Breast epithelium (tissue), 4 donors: ENCODE results near the gene B4GALNT4. TPM values are rescaled to one million over a fixed set of nuclear protein-coding genes. Genes with fewer than 3 reads are reported as not detected.
"Not testable (repeated sequence)": the region's sequence is repeated elsewhere in the genome, so short reads cannot be mapped to it uniquely, and the experiment has no call there.

ENCODE experiments used
- DNase-seq, 2 donors: peaks; one replicate each; pipeline ENCODE4 v3.0.0-alpha.2; 2019; ENCODE audit warnings: low spot score in 2 of 2
- H3K27ac ChIP-seq, 2 donors: fragments of 200-600 bp; sonication (generic) in 1 of 2; one replicate each; pipeline ENCODE4 v1.5.1; 2016 to 2019; ENCODE audit warnings: mild to moderate bottlenecking in 1 of 2
- H3K27me3 ChIP-seq, 2 donors: fragments of 200-600 bp; sonication (generic) in 1 of 2; one replicate each; pipeline versions ENCODE4 v1.5.1 to v1.6.0; 2017 to 2019; ENCODE audit warnings: control low read depth in 1 of 2, mild to moderate bottlenecking in 1 of 2
- H3K36me3 ChIP-seq: fragments of 200-600 bp; one replicate; pipeline ENCODE4 v1.5.1; 2019
- H3K4me1 ChIP-seq, 2 donors: fragments of 200-600 bp; sonication (generic); one replicate each; pipeline ENCODE4 v1.5.1; 2016 to 2019; ENCODE audit warnings: control low read depth in 1 of 2
- H3K4me3 ChIP-seq, 3 donors: fragments of 200-600 bp; sonication (generic); 1 replicate in 2 of 3; 2 replicates in 1 of 3; pipeline ENCODE4 v1.5.1; 2016 to 2019; ENCODE audit warnings: mild to moderate bottlenecking in 3 of 3, moderate library complexity in 2 of 3
- H3K9me3 ChIP-seq, 2 donors: fragments of 200-600 bp; sonication (generic) in 1 of 2; one replicate each; pipeline ENCODE4 v1.5.1; 2016 to 2019; ENCODE audit warnings: control low read depth in 1 of 2
- POLR2A ChIP-seq: fragments of 450-650 bp; IDR thresholded peaks from one replicate; pipeline ENCODE4 v1.6.1; 2016; ENCODE audit warnings: antibody characterized with exemption, mild to moderate bottlenecking, moderate library complexity
- POLR2AphosphoS5 ChIP-seq, 3 donors: sonication (generic); formaldehyde crosslinking; IDR thresholded peaks; one replicate each; pipeline ENCODE4 v1.6.1; 2017; ENCODE audit warnings: antibody characterized with exemption in 3 of 3
- intact Hi-C: fragments of 100-400 bp; cut with DNase I; formaldehyde crosslinking; loops from one replicate; pipeline ENCODE4 v1.15.1; 2023; ENCODE audit warnings: low total_unique reads
- total RNA-seq, 3 donors: library from RNA; depleted of rRNA; stranded (reverse); fragments of >200 nt; gene quantifications; one replicate each; pipeline ENCODE4 v1.1.0, GENCODE V29; 2016
- TF ChIP-seq, protein P1 (sequence below), 3 donors: fragments of 450-650 bp; IDR thresholded peaks; one replicate each; pipeline ENCODE4 v1.5.1; 2016 to 2017; ENCODE audit warnings: antibody characterized with exemption in 3 of 3, mild to moderate bottlenecking in 3 of 3, moderate library complexity in 3 of 3

The B4GALNT4 gene
- total RNA-seq, 3 donors from 2014 or later: 0.48 to 11.3 (median 8.2) TPM

DNA sequence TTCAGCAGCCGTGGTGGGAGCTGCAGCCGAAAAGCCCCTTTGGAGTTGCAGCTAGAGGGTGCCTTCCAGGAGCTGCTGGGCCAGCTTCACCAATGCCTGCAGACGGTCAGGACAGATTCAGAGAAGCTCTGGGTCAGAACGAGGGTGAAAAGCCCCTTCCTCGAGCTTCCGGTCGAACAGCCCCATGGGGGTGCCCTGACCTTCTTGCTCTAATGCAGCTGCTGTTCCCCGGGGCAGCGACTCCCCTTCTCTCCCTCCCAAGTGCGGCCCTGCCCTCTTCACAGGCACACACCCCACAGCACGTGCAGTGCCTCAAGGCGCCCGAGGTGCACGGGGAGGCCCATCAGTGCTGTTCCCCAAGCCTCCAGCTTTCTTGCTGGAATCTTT is 39.0 kb upstream of the B4GALNT4 start:
- H3K27ac ChIP-seq: no peak overlapping the region
- no peak for DNase-seq

DNA sequence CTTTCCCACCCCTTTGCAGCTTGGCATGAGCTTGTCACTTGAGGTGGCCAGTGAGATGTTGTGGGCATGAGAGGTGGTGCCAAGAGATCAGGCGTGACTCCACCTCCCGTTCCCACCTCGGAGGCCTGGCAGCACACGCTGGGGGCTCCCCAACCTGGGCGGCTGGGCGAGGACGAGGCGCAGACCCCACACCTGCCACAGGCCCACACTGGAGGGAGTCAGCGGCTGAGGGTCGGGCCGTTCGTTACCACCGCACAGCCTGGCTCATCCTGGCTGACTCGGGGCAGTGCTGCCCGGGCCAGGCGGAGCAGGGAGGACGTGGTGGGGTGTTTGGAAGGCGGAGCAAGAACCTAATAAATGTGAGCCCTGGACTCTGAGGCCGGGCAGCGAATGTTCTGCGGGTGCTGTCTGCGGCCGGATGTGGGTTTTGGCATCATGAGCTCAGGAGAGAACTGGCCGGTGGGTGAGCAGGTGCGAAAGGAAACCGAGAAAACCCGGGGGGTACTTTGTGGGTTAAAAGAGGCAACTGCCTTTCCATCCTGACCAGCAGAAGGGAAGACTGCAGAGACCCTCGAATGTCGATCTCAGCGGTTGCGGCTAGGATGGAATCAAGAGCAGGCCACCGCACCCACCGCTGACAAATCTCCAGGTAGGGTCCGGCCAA is 38.5 kb upstream of the B4GALNT4 start:
- Histone ChIP-seq H3K9me3 (no peaks in the 10 kb centered on the region), H3K27ac (no peak overlapping the region), H3K4me1 (peaks cover 0 to 13% of the 10 kb centered on the region in 2 donors), H3K27me3 (no peaks in the 10 kb centered on the region), H3K36me3 (no peaks in the 10 kb centered on the region), H3K4me3 (no peak overlapping the region)
- no peak for DNase-seq
- TF ChIP-seq, protein P1, sequence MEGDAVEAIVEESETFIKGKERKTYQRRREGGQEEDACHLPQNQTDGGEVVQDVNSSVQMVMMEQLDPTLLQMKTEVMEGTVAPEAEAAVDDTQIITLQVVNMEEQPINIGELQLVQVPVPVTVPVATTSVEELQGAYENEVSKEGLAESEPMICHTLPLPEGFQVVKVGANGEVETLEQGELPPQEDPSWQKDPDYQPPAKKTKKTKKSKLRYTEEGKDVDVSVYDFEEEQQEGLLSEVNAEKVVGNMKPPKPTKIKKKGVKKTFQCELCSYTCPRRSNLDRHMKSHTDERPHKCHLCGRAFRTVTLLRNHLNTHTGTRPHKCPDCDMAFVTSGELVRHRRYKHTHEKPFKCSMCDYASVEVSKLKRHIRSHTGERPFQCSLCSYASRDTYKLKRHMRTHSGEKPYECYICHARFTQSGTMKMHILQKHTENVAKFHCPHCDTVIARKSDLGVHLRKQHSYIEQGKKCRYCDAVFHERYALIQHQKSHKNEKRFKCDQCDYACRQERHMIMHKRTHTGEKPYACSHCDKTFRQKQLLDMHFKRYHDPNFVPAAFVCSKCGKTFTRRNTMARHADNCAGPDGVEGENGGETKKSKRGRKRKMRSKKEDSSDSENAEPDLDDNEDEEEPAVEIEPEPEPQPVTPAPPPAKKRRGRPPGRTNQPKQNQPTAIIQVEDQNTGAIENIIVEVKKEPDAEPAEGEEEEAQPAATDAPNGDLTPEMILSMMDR (IDR thresholded peaks at IDR 0.05): no peak
- TF ChIP-seq POLR2AphosphoS5 (IDR thresholded peaks at IDR 0.05): no peak
- intact Hi-C loops: no loop called here

More for the DNA sequence above, 39.0 kb upstream of the B4GALNT4 start:
- intact Hi-C loops: no loop called here
- no peaks in the 10 kb centered on the region for H3K9me3 ChIP-seq
- H3K27me3 ChIP-seq: no peaks in the 10 kb centered on the region
- TF ChIP-seq POLR2A (no peak), POLR2AphosphoS5 (IDR thresholded peaks at IDR 0.05) (no peak)
- TF ChIP-seq, protein P1 (IDR thresholded peaks at IDR 0.05): no peak
- no peaks in the 10 kb centered on the region for H3K36me3 ChIP-seq
- peaks cover 0 to 13% of the 10 kb centered on the region in 2 donors for H3K4me1 ChIP-seq
- H3K4me3 ChIP-seq: no peak overlapping the region

DNA sequence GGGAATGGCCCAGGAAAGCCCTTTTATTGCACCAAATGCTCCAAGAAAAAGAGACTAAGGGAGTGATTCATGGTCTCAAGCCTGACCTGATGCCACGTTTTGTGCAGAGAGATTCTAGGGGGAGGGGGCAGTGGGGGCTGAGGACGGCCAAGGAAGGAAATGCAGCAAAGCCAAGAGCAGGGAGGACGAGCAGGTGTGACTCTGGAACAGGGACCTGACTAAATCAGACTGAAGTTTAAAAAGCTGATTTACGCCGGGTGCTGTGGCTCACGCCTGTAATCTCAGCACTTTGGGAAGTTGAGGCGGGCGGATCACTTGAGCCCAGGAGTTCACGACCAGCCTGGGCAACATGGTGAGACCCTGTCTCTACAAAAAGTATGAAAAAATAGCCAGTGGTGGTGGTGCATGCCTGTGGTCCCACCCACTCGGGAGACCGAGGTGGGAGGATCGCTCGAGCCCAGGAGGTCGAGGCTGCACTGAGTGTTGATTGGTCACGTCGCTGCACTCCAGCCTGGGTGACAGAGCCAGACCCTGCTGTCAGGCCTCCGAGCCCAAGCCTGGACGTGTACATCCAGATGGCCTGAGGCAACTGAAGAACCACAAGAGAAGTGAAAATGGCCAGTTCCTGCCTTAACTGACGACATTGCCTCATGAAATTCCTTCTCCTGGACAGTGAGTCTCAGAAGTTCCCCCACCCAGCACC is 37.8 kb upstream of the B4GALNT4 start:
- no peak for DNase-seq
- Histone ChIP-seq H3K36me3 (no peaks in the 10 kb centered on the region), H3K9me3 (no peaks in the 10 kb centered on the region), H3K27ac (no peak overlapping the region), H3K4me3 (no peak overlapping the region), H3K27me3 (no peaks in the 10 kb centered on the region), H3K4me1 (peaks cover 0 to 12% of the 10 kb centered on the region in 2 donors)
- intact Hi-C loops: no loop called here
- TF ChIP-seq, protein P1 (IDR thresholded peaks at IDR 0.05): no peak
- TF ChIP-seq POLR2A (no peak), POLR2AphosphoS5 (IDR thresholded peaks at IDR 0.05) (no peak)

DNA sequence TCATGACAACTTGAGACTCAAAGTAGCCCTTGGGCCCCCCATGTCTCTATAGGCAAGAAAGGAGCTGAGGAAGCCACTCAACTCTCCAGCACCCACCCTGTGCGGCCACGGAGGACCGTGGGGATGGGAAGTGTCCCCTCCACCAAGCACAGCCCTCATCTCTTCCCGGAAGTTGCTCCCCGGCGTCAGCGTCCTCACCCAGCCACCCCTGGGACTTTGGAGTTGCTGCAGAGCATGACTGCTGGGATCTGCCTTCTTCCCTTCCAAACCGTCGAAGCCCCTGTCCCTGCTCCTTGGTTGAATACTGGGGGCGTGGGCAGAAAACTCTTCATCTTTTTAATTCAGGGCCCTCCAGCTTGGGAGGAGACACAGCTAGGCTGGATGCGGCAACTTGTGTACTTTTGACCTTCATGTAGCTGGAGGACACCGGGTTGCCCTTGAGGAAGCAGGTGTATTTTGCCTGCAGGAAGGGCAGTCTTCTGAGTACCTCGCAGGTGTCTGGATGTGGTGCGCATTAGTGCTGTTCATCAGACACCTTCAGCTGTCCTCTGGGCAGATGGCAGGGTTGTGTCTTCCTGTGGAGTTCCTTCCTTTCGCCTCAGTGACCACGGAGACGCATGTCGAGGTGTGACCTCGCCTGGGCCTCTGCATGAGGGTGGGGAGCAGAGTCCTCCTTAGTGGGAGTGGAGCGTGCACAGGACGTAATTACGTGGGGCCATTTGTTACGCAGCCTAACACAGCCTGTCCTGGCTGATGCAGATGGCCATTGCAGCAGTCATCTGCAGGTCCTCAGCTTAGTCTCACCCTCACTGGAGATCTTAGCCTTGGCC is 36.4 kb upstream of the B4GALNT4 start:
- intact Hi-C loops: no loop called here
- DNase-seq: peak in 1 of 2 donors; percentile 36

DNA sequence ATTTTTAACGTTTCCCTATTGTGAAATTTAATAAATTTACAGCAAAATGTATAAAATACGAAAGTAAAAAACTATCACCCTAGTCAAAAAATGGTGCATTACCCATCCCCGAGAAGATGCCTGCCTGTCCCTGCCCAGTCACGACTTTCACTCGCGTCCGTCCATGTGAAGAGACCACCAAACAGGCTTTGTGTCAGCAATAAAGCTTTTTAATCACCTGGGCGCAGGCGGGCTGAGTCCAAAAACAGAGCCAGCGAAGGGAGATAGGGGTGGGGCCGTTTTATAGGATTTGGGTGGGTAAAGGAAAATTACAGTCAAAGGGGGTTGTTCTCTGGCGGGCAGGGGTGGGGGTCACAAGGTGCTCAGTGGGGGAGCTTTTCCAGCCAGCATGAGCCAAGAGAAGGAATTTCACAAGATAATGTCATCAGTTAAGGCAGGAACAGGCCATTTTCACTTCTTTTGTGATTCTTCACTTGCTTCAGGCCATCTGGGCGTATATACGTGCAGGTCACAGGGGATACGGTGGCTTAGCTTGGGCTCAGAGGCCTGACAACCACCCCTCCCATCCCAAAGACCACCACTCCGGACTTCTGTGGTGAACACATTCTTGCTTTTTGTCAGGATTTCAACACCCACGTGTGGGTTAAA is 35.6 kb upstream of the B4GALNT4 start:
- DNase-seq: peak in 1 of 2 donors; percentile 3
- H3K27me3 ChIP-seq, intact Hi-C loops, H3K9me3 ChIP-seq, H3K4me3 ChIP-seq, H3K36me3 ChIP-seq, H3K4me1 ChIP-seq: not testable (repeated sequence)
- peak overlapping the region in 1 of 2 donors; percentile 68 for H3K27ac ChIP-seq

More for the DNA sequence above, 36.4 kb upstream of the B4GALNT4 start:
- Histone ChIP-seq H3K4me3 (no peak overlapping the region), H3K27me3 (no peaks in the 10 kb centered on the region), H3K27ac (no peak overlapping the region), H3K4me1 (no peaks in the 10 kb centered on the region), H3K9me3 (no peaks in the 10 kb centered on the region), H3K36me3 (no peaks in the 10 kb centered on the region)
- TF ChIP-seq, protein P1 (IDR thresholded peaks at IDR 0.05): no peak
- TF ChIP-seq POLR2AphosphoS5 (IDR thresholded peaks at IDR 0.05) (no peak), POLR2A (no peak)
